IPS DF 6.9 (cell line): ENCODE results near the gene PKM.

ENCODE experiments used
- DNase-seq: peaks from one replicate; pipeline ENCODE4 v3.0.0-alpha.2; 2013; ENCODE audit warnings: low read depth, low spot score
- H3K27ac ChIP-seq: one replicate; pipeline ENCODE4 v1.5.1; 2013; ENCODE audit warnings: low read length, control low read depth
- H3K27me3 ChIP-seq: 2 replicates; pipeline ENCODE4 v1.6.1; 2013; ENCODE audit warnings: mild to moderate bottlenecking, low read length; ENCODE audit not compliant: control insufficient read depth, insufficient read depth
- H3K36me3 ChIP-seq: 2 replicates; pipeline ENCODE4 v1.6.1; 2013; ENCODE audit warnings: low read length; ENCODE audit not compliant: control insufficient read depth, insufficient read depth
- H3K4me1 ChIP-seq: 2 replicates; pipeline ENCODE4 v1.6.1; 2013; ENCODE audit warnings: low read length; ENCODE audit not compliant: control insufficient read depth, insufficient read depth
- H3K4me3 ChIP-seq: 2 replicates; pipeline ENCODE4 v1.5.1; 2013; ENCODE audit warnings: mild to moderate bottlenecking, low read length
- H3K9me3 ChIP-seq: 2 replicates; pipeline ENCODE4 v1.6.1; 2013; ENCODE audit warnings: low read length, inconsistent platforms; ENCODE audit not compliant: control insufficient read depth, insufficient read depth
- WGBS: extraction: QIAGEN DNeasy Blood & Tissue Kit; methylation state at CpG from one replicate; pipeline ENCODE4 v1.1.7; 2013; ENCODE audit warnings: mixed read lengths, missing lambda C conversion rate; ENCODE audit not compliant: insufficient read length, insufficient coverage; 5-methylcytosine and 5-hydroxymethylcytosine counted together

The PKM gene

DNA sequence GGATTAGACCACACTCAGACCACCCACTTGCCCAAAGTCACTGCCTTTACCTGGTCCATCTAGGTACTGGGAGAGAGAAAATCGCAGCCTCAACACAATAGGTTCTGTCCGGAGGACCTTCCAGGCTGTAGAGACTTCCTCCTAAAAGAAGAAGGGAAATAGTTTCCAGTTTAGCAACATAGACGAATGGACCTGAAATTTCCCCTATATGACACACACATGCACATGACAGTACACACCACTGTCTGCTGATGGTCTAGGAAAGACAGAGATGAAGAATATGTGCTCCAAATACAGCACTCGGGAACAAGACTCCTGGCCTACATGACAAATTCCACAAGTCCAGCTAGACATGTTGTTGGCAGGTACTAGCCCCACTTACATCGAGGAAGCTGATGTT is 34.0 kb upstream of the PKM start:
- H3K4me3 ChIP-seq: no peak overlapping the region
- no CpG with 5 or more reads among the region's 5 CpGs for WGBS
- H3K4me1 ChIP-seq: no peaks in the 10 kb centered on the region
- H3K27me3 ChIP-seq: no peaks in the 10 kb centered on the region
- H3K36me3 ChIP-seq: peaks cover 25% of the 10 kb centered on the region; the same call in 1 of the 2 replicates
- no peaks in the 10 kb centered on the region for H3K9me3 ChIP-seq
- no peak overlapping the region for H3K27ac ChIP-seq
- DNase-seq: no peak

DNA sequence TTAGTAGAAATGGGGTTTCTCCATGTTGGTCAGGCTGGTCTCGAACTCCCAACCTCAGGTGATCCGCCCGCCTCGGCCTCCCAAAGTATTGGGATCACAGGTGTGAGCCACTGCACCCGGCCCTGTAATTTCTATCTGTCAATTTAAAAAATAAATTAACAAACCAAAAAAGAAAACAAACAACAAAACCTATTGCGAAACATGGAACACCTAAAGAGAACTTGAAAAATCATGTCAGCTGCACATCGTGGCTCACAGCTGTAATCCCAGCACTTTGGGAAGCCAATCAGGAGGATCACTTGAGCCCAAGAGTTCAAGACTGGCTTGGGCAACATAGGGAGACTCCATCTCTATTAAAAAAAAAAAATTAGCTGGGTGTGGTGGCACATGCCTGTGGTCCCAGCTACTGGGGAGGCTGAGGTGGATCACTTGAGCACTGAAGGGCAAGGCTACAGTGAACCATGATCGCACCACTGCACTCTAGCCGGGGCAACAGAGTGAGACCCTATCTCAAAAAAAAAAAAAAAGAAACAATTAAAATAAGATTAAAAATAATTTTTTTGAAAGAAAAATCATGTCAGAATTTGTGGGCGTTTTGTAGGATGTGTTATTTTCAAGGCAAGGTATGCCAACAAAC is 21.8 kb upstream of the PKM start:
- H3K27me3 ChIP-seq: no peaks in the 10 kb centered on the region
- H3K36me3 ChIP-seq: peaks cover 14% of the 10 kb centered on the region; the same call in 1 of the 2 replicates
- no peak overlapping the region for H3K4me3 ChIP-seq
- no peak for DNase-seq
- WGBS: 100% methylated on average over 1 of the region's 10 CpGs
- no peaks in the 10 kb centered on the region for H3K9me3 ChIP-seq
- no peak overlapping the region for H3K27ac ChIP-seq
- H3K4me1 ChIP-seq: no peaks in the 10 kb centered on the region

- Histone ChIP-seq H3K27ac (no peak overlapping the region), H3K4me3 (no peak overlapping the region), H3K36me3 (peaks cover 5% of the 10 kb centered on the region; the same call in 1 of the 2 replicates), H3K27me3 (peaks cover 1% of the 10 kb centered on the region; the same call in 1 of the 2 replicates), H3K9me3 (no peaks in the 10 kb centered on the region), H3K4me1 (no peaks in the 10 kb centered on the region)
- no peak for DNase-seq
- WGBS: no CpG with 5 or more reads among the region's 3 CpGs
These were observed 18.3 kb upstream of the PKM start for GRCh38 chr15:72249142-72249810.

DNA sequence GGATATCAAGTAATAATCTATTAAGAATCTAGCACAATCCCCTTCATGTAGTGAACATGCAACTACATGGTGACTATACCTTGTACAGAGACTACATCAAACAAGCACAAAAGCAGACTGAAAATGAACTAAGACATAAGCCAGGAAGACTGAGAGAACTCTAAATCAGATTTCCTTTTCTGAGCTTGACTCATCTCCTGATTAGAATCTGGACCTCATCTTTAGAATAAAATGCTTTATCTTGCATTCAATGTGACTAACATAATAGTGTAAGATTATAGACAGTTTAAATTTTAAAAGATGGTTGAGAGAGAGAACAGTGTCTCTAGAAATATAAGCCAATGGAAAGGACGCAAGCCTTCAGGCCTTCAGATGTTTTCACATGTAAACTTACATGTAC is 17.5 kb upstream of the PKM start:
- H3K4me1 ChIP-seq: no peaks in the 10 kb centered on the region
- H3K4me3 ChIP-seq: no peak overlapping the region
- no CpG with 5 or more reads among the region's 1 CpG for WGBS
- H3K9me3 ChIP-seq: no peaks in the 10 kb centered on the region
- no peak for DNase-seq
- H3K27ac ChIP-seq: no peak overlapping the region
- H3K36me3 ChIP-seq: peaks cover 5% of the 10 kb centered on the region; the same call in 1 of the 2 replicates
- H3K27me3 ChIP-seq: peaks cover 1% of the 10 kb centered on the region; the same call in 1 of the 2 replicates

- Histone ChIP-seq H3K27me3 (peaks cover 1% of the 10 kb centered on the region; the same call in 1 of the 2 replicates), H3K9me3 (no peaks in the 10 kb centered on the region), H3K36me3 (peaks cover 10% of the 10 kb centered on the region; the same call in 1 of the 2 replicates), H3K4me3 (no peak overlapping the region), H3K27ac (no peak overlapping the region), H3K4me1 (no peaks in the 10 kb centered on the region)
- 100% methylated on average over 1 of the region's 2 CpGs for WGBS
- no peak for DNase-seq
These were observed 11.9 kb upstream of the PKM start for GRCh38 chr15:72242775-72243370.

DNA sequence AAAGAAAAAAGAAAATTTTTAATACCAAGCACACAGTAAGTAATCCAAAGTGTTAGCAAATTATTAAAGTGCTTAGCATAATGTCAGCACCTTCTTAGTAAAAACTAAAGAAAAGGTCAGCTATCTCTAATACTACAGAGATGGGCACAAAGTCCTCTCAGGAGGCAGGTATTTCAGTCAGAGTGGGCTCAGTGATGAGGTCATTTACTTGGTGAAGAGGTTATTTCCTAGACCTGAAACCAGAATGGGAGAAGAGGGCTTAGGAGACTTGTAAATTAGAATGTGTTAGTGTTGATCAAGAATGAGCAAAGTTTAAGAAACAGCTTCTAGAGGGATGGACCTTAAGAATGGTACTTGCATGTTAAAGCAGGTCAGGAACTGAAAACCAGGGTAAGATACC is 8.7 kb upstream of the PKM start:
- no peak overlapping the region for H3K27ac ChIP-seq
- no peak overlapping the region for H3K4me3 ChIP-seq
- no peaks in the 10 kb centered on the region for H3K9me3 ChIP-seq
- peaks cover 10% of the 10 kb centered on the region; the same call in 1 of the 2 replicates for H3K36me3 ChIP-seq
- H3K4me1 ChIP-seq: peaks cover 5% of the 10 kb centered on the region
- peaks cover 1% of the 10 kb centered on the region; the same call in 1 of the 2 replicates for H3K27me3 ChIP-seq
- no peak for DNase-seq

- H3K9me3 ChIP-seq: no peaks in the 10 kb centered on the region
- WGBS: no CpG with 5 or more reads among the region's 3 CpGs
- H3K4me1 ChIP-seq: peaks cover 5% of the 10 kb centered on the region
- no peak overlapping the region for H3K4me3 ChIP-seq
- H3K27ac ChIP-seq: no peak overlapping the region
- H3K27me3 ChIP-seq: no peaks in the 10 kb centered on the region; the same call in 1 of the 2 replicates
- no peak for DNase-seq
- peaks cover 10% of the 10 kb centered on the region; the same call in 1 of the 2 replicates for H3K36me3 ChIP-seq
These were observed 7.6 kb upstream of the PKM start for GRCh38 chr15:72238586-72238985.

DNA sequence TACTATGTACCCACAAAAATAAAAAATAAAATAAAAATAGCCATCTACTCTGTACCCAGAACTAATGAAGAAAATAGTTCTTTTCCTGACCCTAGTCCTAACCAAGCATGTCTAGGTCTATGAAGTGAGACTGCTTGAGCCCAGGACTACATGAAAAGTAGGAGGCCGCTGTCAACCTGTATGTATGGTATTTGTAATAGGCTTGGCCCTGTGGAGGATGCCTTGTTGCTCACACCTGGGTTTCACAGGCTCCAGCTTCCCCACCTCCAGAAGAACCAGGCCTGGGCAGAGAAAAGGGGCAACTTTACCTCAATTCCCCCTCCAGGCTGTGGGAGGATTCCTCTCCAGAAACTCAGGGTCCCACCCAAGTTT is 6.8 kb upstream of the PKM start:
- Histone ChIP-seq H3K36me3 (peaks cover 8% of the 10 kb centered on the region; the same call in 1 of the 2 replicates), H3K27me3 (no peaks in the 10 kb centered on the region; the same call in 1 of the 2 replicates), H3K9me3 (no peaks in the 10 kb centered on the region), H3K4me1 (peaks cover 5% of the 10 kb centered on the region), H3K4me3 (no peak overlapping the region), H3K27ac (no peak overlapping the region)
- WGBS: no CpG with 5 or more reads among the region's 1 CpG
- no peak for DNase-seq

- H3K36me3 ChIP-seq: peaks cover 8% of the 10 kb centered on the region; the same call in 1 of the 2 replicates
- no peak overlapping the region for H3K4me3 ChIP-seq
- peaks cover 5% of the 10 kb centered on the region for H3K4me1 ChIP-seq
- DNase-seq: no peak
- H3K9me3 ChIP-seq: no peaks in the 10 kb centered on the region
- no peak overlapping the region for H3K27ac ChIP-seq
- H3K27me3 ChIP-seq: no peaks in the 10 kb centered on the region; the same call in 1 of the 2 replicates
- WGBS: no CpG with 5 or more reads among the region's 3 CpGs
These were observed 6.3 kb upstream of the PKM start for GRCh38 chr15:72237029-72237852.
